ENCODE measurements around the gene MCUB. TPM values are rescaled to one million over a fixed set of nuclear protein-coding genes. Genes with fewer than 3 reads are reported as not detected.
"Not testable (repeated sequence)": the region's sequence is repeated elsewhere in the genome, so short reads cannot be mapped to it uniquely, and the experiment has no call there.

MCUB gene
- total RNA-seq, 1 donor from 2014 or later = 14.8 TPM

GRCh38 chr4:109676886-109677285, 116.8 kb downstream of the MCUB start:
- no peaks in the 10 kb centered on the region for H3K4me1 ChIP-seq
- no peak overlapping the region for H3K27ac ChIP-seq
- H3K9me3 ChIP-seq = no peaks in the 10 kb centered on the region
- DNase-seq = no peak
- intact Hi-C loops (cut with DNase I) = no loop called here
- no peak for ATAC-seq
- TF ChIP-seq CTCF (IDR thresholded peaks at IDR 0.05) = no peak
- H3K4me3 ChIP-seq = no peak overlapping the region
- H3K27me3 ChIP-seq = no peaks in the 10 kb centered on the region
- H3K36me3 ChIP-seq = no peaks in the 10 kb centered on the region

GRCh38 chr4:109678472-109678871, 118.4 kb downstream of the MCUB start:
- intact Hi-C loops (cut with DNase I); H3K4me1 ChIP-seq; H3K27me3 ChIP-seq; H3K27ac ChIP-seq; H3K4me3 ChIP-seq; H3K9me3 ChIP-seq; ATAC-seq; DNase-seq; H3K36me3 ChIP-seq: not testable (repeated sequence)

GRCh38 chr4:109678925-109679324, 118.9 kb downstream of the MCUB start:
- intact Hi-C loops (cut with DNase I); H3K4me1 ChIP-seq; H3K9me3 ChIP-seq; H3K4me3 ChIP-seq; DNase-seq; H3K27ac ChIP-seq; ATAC-seq; H3K27me3 ChIP-seq; H3K36me3 ChIP-seq: not testable (repeated sequence)

- peaks cover 10% of the 10 kb centered on the region for H3K36me3 ChIP-seq
- no peaks in the 10 kb centered on the region for H3K4me1 ChIP-seq
- DNase-seq (no peak), ATAC-seq (no peak)
- intact Hi-C loops (cut with DNase I) = no loop called here
- no peaks in the 10 kb centered on the region for H3K27me3 ChIP-seq
- no peak overlapping the region for H3K4me3 ChIP-seq
- H3K27ac ChIP-seq = no peak overlapping the region
- no peaks in the 10 kb centered on the region for H3K9me3 ChIP-seq
- no peak for TF ChIP-seq CTCF (IDR thresholded peaks at IDR 0.05)
Observed at GRCh38 chr4:109682875-109683274, 122.8 kb downstream of the MCUB start.

- DNase-seq (no peak), ATAC-seq (no peak)
- H3K27me3 ChIP-seq = no peaks in the 10 kb centered on the region
- no peak overlapping the region for H3K27ac ChIP-seq
- intact Hi-C loops (cut with DNase I) = no loop called here
- H3K9me3 ChIP-seq = no peaks in the 10 kb centered on the region
- no peak overlapping the region for H3K4me3 ChIP-seq
- H3K4me1 ChIP-seq = no peaks in the 10 kb centered on the region
- TF ChIP-seq CTCF (IDR thresholded peaks at IDR 0.05) = no peak
- H3K36me3 ChIP-seq = peaks cover 11% of the 10 kb centered on the region
Observed at GRCh38 chr4:109683621-109684253, 123.7 kb downstream of the MCUB start.

- H3K27me3 ChIP-seq = no peaks in the 10 kb centered on the region
- no peak for TF ChIP-seq CTCF (IDR thresholded peaks at IDR 0.05)
Observed at GRCh38 chr4:109684727-109685126, 124.7 kb downstream of the MCUB start.

More at GRCh38 chr4:109684727-109685126, 124.7 kb downstream of the MCUB start:
- peaks cover 20% of the 10 kb centered on the region for H3K36me3 ChIP-seq
- DNase-seq (no peak), ATAC-seq (no peak)
- no peaks in the 10 kb centered on the region for H3K4me1 ChIP-seq
- no peak overlapping the region for H3K4me3 ChIP-seq
- H3K27ac ChIP-seq = no peak overlapping the region
- intact Hi-C loops (cut with DNase I) = no loop called here
- H3K9me3 ChIP-seq = no peaks in the 10 kb centered on the region

Data from upper lobe of right lung (tissue), 1 donor.